GM19468 (cell line): Measurements from ENCODE around the gene MRPS31.
A peak's percentile ranks its signal among the peaks of the same experiment; 100 is the strongest.
"Not testable (repeated sequence)": the region's sequence is repeated elsewhere in the genome, so short reads cannot be mapped to it uniquely, and the experiment has no call there.

ENCODE experiments used
- ATAC-seq: cut with Tn5 transposase; IDR thresholded peaks from one replicate; pipeline ENCODE4 v1.9.1; 2021; ENCODE audit warnings: mild to moderate bottlenecking, moderate library complexity, moderate number of reproducible peaks; ENCODE audit not compliant: unreplicated experiment; ENCODE audit errors: extremely low read depth

Gene MRPS31

DNA sequence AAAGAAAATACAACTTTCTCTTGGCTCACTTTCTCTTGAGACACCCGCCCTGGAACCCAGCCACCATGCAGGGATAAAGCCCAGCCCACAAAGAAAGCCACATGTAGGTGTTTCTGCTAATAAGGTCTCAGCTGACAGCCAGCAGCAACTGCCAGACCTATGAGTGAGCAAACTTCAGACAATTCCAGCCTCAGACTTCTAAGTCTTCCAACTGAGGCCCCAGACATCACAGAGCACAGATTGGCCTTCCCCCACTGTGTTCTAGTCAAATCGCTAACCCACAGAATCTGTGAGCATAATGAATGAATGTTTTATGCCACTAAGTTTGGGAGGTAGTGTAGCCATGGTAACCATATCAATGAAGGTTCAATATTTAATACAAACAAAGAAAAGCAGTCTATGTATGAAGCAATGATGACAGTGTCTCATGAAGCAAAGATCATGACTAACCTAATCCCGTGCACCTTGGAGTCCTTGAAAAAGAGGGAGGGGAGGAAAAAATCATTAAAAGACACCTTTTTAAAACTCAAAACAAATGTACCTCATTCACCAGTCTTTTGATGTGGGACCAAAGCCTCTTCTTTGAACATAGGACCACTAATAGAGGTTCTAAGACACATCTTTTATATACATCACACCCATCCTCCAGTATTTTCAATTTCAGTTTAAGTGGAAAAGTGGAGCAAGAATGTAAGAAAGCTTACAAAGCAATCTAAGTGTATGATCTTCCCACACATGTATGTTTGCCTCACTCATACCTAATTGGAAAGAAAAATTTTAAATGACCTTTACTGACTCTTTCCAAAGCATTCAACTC is 6.2 kb downstream of the MRPS31 start:
- no peak for ATAC-seq

GRCh38 chr13:40762849-40763248 is 8.1 kb downstream of the MRPS31 start:
- ATAC-seq = no peak

DNA sequence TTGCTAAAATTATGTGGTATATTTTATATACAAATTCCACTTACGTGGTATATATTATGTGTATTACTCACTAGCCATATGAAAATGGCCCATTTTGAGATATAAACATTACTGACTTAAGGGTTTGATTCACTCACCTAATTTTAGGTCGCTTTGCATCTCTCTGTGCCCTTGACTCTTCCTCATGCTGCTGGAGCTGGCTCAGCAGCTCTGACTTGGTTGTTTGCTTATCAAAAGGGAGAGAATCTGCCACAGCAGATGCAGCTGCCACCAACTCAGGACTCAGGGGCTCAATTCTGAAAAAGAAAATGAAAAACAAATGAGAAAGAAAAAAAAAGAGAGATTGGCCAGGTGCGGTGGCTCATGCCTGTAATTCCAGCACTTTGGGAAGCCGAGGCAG is 12.2 kb downstream of the MRPS31 start:
- no peak for ATAC-seq

DNA sequence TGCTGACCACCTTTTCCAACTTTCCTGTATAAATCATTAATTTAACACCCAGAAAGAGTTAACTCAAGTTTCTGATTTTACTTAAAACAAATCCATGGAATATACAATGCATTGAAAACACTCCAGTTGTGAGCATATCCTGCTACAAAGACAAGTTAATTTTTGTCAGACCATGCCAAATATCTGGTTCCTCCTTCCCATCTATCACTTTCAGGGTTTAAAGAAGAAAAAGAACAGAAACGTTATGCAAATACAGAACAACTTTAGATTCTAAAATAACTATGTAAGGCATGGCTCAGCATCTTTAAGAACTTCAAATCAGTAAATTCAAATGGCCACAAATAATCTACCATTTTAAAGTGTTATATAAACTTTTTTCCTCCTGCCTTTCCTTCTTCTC is 14.9 kb downstream of the MRPS31 start:
- ATAC-seq = peak; percentile 22

DNA sequence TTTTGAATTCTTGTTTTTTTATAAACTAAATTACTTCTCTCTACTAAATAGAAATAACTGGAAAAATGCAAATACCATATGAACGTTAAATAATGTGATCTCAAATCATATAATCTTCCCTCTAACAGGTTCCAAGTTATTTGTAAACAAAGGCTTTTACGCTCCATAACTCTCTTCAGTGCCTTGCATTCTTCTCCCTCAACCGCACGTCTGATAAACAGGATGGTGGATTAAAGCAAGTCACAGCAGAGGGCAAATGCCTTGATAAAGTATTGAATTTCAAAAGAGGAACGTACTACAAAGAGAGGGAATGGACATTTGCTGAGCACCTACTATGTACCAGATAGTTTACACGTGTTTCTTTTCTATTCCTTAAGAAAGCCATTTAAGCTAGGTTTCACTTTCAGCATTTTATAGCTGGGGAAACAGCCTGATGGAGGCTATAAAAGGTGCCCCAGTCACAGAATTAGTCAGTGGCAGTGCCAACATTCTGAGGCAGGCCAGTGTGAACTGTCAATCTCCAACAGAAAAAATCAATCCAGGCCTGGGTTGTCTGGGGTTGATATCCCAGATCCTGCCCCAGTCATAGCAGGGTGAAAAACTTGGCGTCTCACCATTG is 15.8 kb downstream of the MRPS31 start:
- no peak for ATAC-seq

- ATAC-seq = no peak
Observed at GRCh38 chr13:40749327-40749726, 21.7 kb downstream of the MRPS31 start.

GRCh38 chr13:40735232-40735548 is 35.8 kb downstream of the MRPS31 start:
- not testable (repeated sequence) for ATAC-seq

DNA sequence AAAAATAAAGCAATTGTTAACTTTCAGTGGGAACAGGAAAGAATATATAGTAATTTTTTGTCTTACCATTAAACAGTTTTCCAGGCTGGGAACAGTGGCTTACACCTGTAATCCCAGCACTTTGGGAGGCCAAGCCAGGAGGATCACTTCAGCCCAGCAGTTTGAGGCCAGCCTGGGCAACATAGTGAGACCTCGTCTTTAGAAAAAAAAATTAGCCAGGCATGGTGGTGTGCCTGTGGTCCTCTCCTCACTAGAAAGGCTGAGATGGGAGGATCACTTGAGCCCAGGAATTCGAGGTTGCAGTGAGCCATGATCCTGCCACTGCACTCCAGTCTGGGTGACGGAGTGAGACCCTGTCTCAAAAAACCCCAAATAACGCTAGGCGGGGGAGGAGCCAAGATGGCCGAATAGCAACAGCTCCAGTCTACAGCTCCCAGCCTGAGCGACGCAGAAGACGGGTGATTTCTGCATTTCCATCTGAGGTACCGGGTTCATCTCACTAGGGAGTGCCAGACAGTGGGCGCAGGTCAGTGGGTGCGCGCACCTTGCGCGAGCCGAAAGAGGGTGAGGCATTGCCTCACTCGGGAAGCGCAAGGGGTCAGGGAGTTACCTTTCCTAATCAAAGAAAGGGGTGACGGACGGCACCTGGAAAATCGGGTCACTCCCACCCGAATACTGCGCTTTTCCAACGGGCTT is 36.3 kb downstream of the MRPS31 start:
- ATAC-seq = not testable (repeated sequence)

DNA sequence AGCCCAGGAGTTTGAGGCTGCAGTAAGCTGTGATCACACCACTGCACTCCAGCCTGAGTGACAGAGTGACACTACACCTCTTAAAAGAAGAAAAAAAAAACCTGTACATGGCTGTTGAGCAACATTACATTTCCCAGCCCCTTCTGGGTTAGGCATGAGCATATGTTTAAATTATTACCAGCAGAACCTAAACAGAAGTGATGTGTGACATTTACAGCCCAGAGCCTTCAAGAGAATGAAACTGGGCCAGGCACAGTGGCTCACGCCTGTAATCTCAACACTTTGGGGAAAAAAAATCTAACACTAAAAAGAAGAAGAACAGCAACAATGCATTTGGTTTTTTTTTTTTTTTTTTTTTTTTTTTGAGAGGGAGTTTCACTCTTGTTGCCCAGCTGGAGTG is 38.3 kb downstream of the MRPS31 start:
- no peak for ATAC-seq

- ATAC-seq = no peak
Observed at GRCh38 chr13:40728595-40728994, 42.4 kb downstream of the MRPS31 start.

DNA sequence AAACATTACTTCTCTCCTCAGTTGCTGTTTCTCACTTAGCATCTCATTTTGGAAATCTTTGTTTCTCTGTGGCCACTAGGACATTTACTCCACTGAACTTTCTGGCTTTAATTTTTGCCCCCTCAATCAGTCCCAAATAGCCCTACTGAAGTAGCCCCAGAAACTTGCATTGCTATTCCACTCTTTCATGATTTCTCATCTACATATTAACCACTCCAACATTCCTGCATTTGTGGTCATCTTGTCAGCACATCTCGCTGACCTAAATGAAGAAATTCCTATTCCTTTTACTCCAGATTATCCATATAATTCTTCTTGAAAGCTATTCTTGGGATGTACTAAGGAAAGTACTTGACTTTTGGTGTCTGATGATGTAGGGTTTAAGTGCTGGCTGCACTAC is 56.6 kb downstream of the MRPS31 start:
- not testable (repeated sequence) for ATAC-seq

- ATAC-seq = no peak
Observed at GRCh38 chr13:40706439-40706838, 64.6 kb downstream of the MRPS31 start.

GRCh38 chr13:40697711-40698110 is 73.3 kb downstream of the MRPS31 start:
- peak; percentile 65 for ATAC-seq

GRCh38 chr13:40694426-40694825 is 76.6 kb downstream of the MRPS31 start:
- ATAC-seq = no peak

- ATAC-seq = peak; percentile 47
Observed at GRCh38 chr13:40692946-40693345, 78.0 kb downstream of the MRPS31 start.

DNA sequence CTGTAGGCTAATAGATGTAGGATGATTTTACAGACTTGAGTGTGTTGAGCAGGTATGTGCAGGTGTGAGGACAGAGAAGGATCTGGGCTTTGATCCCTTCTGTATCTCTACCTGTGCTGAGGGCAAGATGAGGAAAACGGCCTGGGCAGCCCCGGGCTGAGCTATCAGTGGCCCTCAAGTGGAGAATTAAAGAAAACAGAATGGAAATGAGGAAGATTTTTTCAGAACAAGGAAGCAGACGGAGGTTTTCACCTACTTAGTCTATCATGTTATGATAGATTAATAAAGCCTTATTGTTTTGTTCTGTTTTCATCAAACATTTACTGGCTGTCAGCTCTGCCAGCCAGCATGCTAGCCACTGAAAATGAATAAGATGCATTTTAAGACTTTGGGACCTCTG is 82.2 kb downstream of the MRPS31 start:
- ATAC-seq = no peak

GRCh38 chr13:40682449-40683240 is 88.3 kb downstream of the MRPS31 start:
- no peak for ATAC-seq

DNA sequence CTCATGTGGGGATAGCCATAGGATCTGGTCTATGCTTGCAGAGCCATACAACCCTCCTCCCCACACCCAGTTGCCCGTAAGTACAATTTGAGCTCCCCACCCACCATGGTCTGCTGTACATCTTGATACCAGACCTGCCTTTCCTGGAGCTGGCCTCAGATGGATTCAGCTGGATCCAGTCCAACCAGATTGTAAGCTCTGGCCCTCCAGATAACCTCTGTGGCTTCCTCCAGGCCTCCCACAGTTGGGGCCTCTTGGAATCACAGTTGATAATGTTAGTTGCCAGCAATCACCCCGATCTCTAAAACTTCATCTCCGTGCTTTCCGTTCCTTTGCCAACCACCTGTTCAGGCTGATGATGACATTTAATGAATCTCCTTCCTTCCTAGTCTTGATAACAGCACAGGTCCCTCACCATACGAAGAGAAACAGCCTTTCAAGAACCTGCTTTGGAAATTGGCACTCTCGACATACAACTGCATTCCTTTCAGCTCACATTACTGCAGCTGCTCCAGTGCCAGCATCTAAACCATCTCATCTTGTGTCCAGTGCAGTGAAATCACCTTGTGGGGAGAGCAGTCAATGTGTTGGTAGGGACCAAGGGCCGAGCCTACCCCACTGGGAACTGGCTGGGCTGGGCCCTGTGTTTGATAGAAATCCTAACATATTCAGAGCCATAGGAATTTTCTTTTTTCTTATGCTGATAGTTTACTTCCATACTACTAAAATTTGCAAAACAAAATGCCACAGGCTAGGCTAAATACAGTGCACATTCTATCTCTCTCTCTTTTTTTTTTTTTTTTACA is 89.4 kb downstream of the MRPS31 start:
- ATAC-seq = no peak

- no peak for ATAC-seq
Observed at GRCh38 chr13:40680659-40681323, 90.2 kb downstream of the MRPS31 start.
